Uterus (tissue), 4 donors: ENCODE results near the gene TAF5L. TPM values are rescaled to one million over a fixed set of nuclear protein-coding genes. Genes with fewer than 3 reads are reported as not detected.
"Not testable (repeated sequence)": the region's sequence is repeated elsewhere in the genome, so short reads cannot be mapped to it uniquely, and the experiment has no call there.

Experiments
- DNase-seq, 2 donors: peaks; one replicate each; pipeline ENCODE4 v3.0.0-alpha.2; 2019 to 2020
- H3K27ac ChIP-seq, 2 donors: fragments of 200-600 bp; sonication (generic); 1 replicate in 1 of 2; 2 replicates in 1 of 2; pipeline ENCODE4 v1.5.1; 2016 to 2018
- H3K27me3 ChIP-seq, 2 donors: fragments of 200-600 bp; sonication (generic); one replicate each; pipeline ENCODE4 v1.5.1; 2018 to 2019; ENCODE audit warnings: control low read depth in 1 of 2
- H3K36me3 ChIP-seq, 2 donors: fragments of 200-600 bp; sonication (generic); one replicate each; pipeline ENCODE4 v1.5.1; 2019; ENCODE audit warnings: control low read depth in 1 of 2
- H3K4me1 ChIP-seq, 2 donors: fragments of 200-600 bp; sonication (generic); one replicate each; pipeline ENCODE4 v1.5.1; 2018 to 2019; ENCODE audit warnings: control low read depth in 1 of 2
- H3K4me3 ChIP-seq, 2 donors: fragments of 200-600 bp; sonication (generic); 1 replicate in 1 of 2; 2 replicates in 1 of 2; pipeline ENCODE4 v1.5.1; 2018 to 2019; ENCODE audit warnings: mild to moderate bottlenecking in 1 of 2
- H3K9me3 ChIP-seq, 2 donors: fragments of 200-600 bp; sonication (generic); one replicate each; pipeline ENCODE4 v1.5.1; 2019; ENCODE audit warnings: control low read depth in 1 of 2
- POLR2A ChIP-seq, 2 donors: fragments of 450-650 bp; IDR thresholded peaks; one replicate each; pipeline ENCODE4 v1.6.1; 2016; ENCODE audit warnings: antibody characterized with exemption in 2 of 2, mild to moderate bottlenecking in 1 of 2, moderate library complexity in 1 of 2
- intact Hi-C: fragments of 100-400 bp; cut with DNase I; formaldehyde crosslinking; loops from one replicate; pipeline ENCODE4 v1.15.1; 2023; ENCODE audit warnings: low total_unique reads
- total RNA-seq, 4 donors: library from RNA; depleted of rRNA in 3 of 4; stranded (reverse); fragments of >200 nt in 3 of 4; gene quantifications; one replicate each; pipeline versions ENCODE4 v1.1.0 to v1.2.4, GENCODE V29; 2014 to 2023
- TF ChIP-seq, protein P1 (sequence below), 4 experiments: fragments of 200-600 bp in 2 of 4; fragments of 450-650 bp in 2 of 4; sonication (generic) in 2 of 4; IDR thresholded peaks; one replicate each; pipeline ENCODE4 v1.5.1; 2016 to 2019; ENCODE audit warnings: antibody characterized with exemption in 4 of 4, mild to moderate bottlenecking in 2 of 4, moderate library complexity in 1 of 4
- donor health status: DM: yes; HTN: yes; CAD: no.

Gene TAF5L
- total RNA-seq, 4 donors from 2014 or later: 0.88 to 22.2 (median 9.2) TPM

DNA sequence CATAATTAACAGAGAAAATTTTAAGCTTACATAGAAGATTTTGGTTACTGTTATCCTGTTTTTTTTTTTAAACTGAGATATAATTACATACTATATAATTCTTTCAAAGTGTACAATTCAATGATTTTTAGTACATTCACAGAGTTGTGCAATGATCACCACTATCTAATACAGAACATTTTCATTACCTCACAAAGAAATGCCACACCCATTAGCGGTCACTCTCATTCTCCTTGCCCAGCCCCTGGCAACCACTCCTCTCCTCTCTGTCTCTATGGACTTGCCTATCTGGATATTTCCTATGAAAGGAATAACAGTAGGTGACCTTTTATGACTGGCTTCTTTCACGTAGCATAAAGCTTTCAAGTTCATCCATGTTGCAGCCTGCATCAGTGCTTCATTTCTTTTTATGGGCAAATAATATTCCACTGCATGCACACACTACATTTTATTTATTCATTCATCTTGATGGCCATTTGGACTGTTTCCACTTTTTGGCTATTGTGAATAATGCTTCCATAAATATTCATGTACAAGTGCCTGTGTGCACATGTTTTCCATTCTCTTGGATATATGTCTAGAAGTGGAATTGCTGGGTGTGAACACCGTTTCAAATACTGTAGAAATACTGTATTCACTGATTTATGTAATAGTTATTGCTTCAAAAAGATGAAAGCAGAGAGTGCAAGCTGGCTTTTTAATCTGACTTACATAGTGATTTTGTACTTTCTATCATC, 26.5 kb downstream of the TAF5L start:
- Histone ChIP-seq H3K9me3 (no peaks in the 10 kb centered on the region), H3K36me3 (no peaks in the 10 kb centered on the region), H3K4me3 (no peak overlapping the region), H3K27ac (no peak overlapping the region), H3K27me3 (no peaks in the 10 kb centered on the region), H3K4me1 (peaks cover 0 to 5% of the 10 kb centered on the region in 2 donors)
- intact Hi-C loops: no loop called here
- no peak for DNase-seq
- TF ChIP-seq POLR2A (IDR thresholded peaks at IDR 0.05): no peak
- TF ChIP-seq, protein P1, sequence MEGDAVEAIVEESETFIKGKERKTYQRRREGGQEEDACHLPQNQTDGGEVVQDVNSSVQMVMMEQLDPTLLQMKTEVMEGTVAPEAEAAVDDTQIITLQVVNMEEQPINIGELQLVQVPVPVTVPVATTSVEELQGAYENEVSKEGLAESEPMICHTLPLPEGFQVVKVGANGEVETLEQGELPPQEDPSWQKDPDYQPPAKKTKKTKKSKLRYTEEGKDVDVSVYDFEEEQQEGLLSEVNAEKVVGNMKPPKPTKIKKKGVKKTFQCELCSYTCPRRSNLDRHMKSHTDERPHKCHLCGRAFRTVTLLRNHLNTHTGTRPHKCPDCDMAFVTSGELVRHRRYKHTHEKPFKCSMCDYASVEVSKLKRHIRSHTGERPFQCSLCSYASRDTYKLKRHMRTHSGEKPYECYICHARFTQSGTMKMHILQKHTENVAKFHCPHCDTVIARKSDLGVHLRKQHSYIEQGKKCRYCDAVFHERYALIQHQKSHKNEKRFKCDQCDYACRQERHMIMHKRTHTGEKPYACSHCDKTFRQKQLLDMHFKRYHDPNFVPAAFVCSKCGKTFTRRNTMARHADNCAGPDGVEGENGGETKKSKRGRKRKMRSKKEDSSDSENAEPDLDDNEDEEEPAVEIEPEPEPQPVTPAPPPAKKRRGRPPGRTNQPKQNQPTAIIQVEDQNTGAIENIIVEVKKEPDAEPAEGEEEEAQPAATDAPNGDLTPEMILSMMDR (IDR thresholded peaks at IDR 0.05): no peak

DNA sequence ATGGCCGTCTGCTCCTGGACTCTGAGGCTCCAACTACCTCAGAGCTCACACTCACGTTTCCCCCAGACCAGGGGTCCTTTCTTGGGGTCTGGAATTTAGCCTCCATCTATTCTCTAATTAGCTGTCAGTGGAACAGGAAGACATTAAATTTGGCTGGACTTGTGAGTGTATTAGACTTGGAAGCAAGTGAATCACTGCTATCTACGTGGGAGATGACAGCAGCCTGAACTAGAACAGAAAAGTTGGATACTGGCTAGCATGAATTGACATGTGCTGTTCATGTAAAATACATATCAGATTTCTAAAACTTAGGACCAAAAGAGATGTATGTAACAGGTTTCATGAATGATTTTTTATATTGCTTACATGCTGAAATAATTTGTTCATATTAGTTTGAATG, 28.0 kb downstream of the TAF5L start:
- Histone ChIP-seq H3K9me3 (no peaks in the 10 kb centered on the region), H3K27me3 (no peaks in the 10 kb centered on the region), H3K4me3 (no peak overlapping the region), H3K4me1 (peaks cover 0 to 5% of the 10 kb centered on the region in 2 donors), H3K27ac (peak overlapping the region; percentile 11 to 65), H3K36me3 (no peaks in the 10 kb centered on the region)
- TF ChIP-seq, protein P1 (IDR thresholded peaks at IDR 0.05): no peak
- TF ChIP-seq POLR2A (IDR thresholded peaks at IDR 0.05): no peak
- no peak for DNase-seq
- intact Hi-C loops: no loop called here

DNA sequence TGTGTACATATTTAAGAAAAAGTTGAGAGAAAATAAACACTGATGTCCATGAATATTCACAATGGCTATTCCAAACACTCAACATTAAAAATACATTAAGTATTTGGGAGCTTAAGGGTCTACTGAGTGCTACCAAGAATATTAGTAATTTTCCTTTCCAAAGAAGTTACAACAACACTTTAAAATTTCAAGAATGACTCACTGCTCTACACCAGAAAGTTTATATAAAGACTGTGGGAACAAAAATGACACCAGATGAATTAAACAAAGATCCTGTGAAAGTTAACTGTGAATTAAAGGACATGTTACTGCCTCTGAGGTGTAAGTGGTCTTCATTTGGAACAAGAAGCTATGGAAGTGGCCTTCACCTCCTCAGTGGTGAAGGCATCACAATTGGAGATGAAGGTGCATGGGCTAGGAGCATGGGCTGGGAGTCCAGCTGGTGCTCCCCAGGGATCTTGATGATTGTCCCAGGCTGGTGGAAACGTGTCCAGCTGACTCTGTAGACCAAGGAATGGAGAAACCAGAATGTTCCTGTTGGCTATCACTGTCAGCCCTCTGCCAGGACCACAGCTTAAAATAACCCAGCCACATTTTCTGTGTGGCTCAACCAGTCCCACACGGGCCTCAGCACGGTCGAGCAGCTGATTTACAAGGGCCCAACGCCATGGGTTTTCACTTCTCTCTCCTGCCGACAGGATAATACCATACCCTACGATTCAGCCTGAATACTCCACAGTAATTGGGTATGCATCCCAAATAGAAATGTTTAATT, 28.8 kb downstream of the TAF5L start:
- intact Hi-C loops: no loop called here
- Histone ChIP-seq H3K27ac (peak overlapping the region; percentile 36 to 65), H3K9me3 (no peaks in the 10 kb centered on the region), H3K36me3 (no peaks in the 10 kb centered on the region), H3K4me1 (peaks cover 0 to 5% of the 10 kb centered on the region in 2 donors), H3K4me3 (no peak overlapping the region), H3K27me3 (no peaks in the 10 kb centered on the region)
- DNase-seq: peak; percentile 20 to 35
- TF ChIP-seq, protein P1 (IDR thresholded peaks at IDR 0.05): no peak
- TF ChIP-seq POLR2A (IDR thresholded peaks at IDR 0.05): no peak

DNA sequence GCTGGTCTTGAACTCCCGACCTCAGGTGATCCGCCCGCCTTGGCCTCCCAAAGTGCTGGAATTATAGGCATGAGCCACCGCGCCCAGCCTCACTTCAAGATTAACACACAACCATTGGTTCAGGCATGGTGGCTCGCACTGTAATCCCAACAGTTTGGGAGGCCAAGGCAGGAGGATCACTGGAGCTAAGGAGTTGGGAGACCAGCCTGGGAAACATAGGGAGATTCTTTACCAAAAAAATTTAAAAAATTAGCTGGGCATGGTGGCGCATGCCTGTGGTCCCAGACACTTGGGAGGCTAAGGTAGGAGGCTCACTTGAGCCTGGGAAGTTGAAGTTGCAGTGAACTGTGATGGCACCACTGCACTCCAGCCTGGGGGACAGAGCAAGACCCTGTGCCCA, 30.0 kb downstream of the TAF5L start:
- H3K9me3 ChIP-seq, H3K36me3 ChIP-seq, H3K27me3 ChIP-seq, H3K4me3 ChIP-seq, DNase-seq, intact Hi-C loops, H3K4me1 ChIP-seq: not testable (repeated sequence)
- peak overlapping the region in 1 of 2 donors; percentile 65 for H3K27ac ChIP-seq

DNA sequence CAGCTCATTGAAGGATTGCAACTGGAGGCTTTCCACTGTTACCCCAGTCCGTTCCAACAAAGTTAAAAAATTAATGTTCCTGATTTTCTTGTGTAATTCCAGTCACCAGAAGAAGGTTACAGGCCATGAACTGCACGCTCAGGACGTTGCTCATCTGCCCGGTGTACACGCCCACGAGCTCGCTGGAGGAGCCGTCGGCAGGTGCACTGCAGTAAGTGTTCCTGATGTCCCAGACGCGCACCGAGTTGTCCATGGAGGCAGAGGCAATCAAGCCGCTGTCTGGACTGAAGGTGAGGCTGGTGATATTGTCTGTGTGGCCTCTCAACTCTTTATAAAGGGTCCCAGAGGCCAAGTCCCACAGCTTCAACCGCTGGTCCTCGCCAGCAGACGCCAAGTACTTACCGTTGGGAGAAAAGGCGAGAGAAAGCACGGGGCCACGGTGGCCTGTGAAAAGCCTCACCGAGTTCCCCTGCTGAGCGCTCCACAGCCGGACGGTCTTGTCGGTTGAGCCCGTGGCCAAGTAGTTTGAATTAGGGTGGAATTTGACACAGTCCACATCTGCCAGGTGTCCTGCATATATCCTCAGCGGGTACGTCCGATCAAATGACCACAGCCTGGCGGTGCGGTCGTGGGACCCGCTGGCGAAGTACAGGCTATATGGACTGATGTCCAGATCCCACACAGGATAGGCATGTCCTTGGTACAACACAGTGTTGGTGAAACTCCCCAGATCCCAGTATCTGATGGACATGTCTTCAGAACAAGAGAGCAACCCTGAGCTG, 31.5 kb downstream of the TAF5L start:
- DNase-seq: no peak
- no peak for TF ChIP-seq POLR2A (IDR thresholded peaks at IDR 0.05)
- TF ChIP-seq, protein P1 (IDR thresholded peaks at IDR 0.05): no peak
- H3K4me1 ChIP-seq: peaks cover 0 to 5% of the 10 kb centered on the region in 2 donors
- no peak overlapping the region for H3K4me3 ChIP-seq
- no peak overlapping the region for H3K27ac ChIP-seq
- intact Hi-C loops: no loop called here
- no peaks in the 10 kb centered on the region for H3K36me3 ChIP-seq
- no peaks in the 10 kb centered on the region for H3K9me3 ChIP-seq
- H3K27me3 ChIP-seq: no peaks in the 10 kb centered on the region
